GM12874 (cell line): Measurements from ENCODE around the gene ITSN1.

Source experiments
- CTCF ChIP-seq: IDR thresholded peaks from 2 replicates; pipeline ENCODE4 v1.5.1; 2011; ENCODE audit warnings: low read depth, mild to moderate bottlenecking, control low read depth, low read length, moderate library complexity; ENCODE audit not compliant: insufficient read depth

ITSN1 gene

GRCh38 chr21:33820798-33821197 is 178.5 kb downstream of the ITSN1 start:
- TF ChIP-seq CTCF: no peak

- no peak for TF ChIP-seq CTCF
Observed at GRCh38 chr21:33821503-33822322, 179.4 kb downstream of the ITSN1 start.

- no peak for TF ChIP-seq CTCF
Observed at GRCh38 chr21:33824156-33824941, 182.0 kb downstream of the ITSN1 start.

GRCh38 chr21:33825419-33825818 is 183.1 kb downstream of the ITSN1 start:
- no peak for TF ChIP-seq CTCF

GRCh38 chr21:33825915-33826314 is 183.6 kb downstream of the ITSN1 start:
- no peak for TF ChIP-seq CTCF

- TF ChIP-seq CTCF: no peak
Observed at GRCh38 chr21:33828083-33828482, 185.8 kb downstream of the ITSN1 start.

GRCh38 chr21:33828577-33828976 is 186.3 kb downstream of the ITSN1 start:
- TF ChIP-seq CTCF: no peak
